ENCODE measurements around the gene CYP4F22. TPM values are rescaled to one million over a fixed set of nuclear protein-coding genes. Genes with fewer than 3 reads are reported as not detected.

Gene CYP4F22
- total and polyA plus RNA-seq, 2 of the 8 experiments (the other 6 are each of a cell fraction or from before 2014, with no cell fraction given) = not detected

DNA sequence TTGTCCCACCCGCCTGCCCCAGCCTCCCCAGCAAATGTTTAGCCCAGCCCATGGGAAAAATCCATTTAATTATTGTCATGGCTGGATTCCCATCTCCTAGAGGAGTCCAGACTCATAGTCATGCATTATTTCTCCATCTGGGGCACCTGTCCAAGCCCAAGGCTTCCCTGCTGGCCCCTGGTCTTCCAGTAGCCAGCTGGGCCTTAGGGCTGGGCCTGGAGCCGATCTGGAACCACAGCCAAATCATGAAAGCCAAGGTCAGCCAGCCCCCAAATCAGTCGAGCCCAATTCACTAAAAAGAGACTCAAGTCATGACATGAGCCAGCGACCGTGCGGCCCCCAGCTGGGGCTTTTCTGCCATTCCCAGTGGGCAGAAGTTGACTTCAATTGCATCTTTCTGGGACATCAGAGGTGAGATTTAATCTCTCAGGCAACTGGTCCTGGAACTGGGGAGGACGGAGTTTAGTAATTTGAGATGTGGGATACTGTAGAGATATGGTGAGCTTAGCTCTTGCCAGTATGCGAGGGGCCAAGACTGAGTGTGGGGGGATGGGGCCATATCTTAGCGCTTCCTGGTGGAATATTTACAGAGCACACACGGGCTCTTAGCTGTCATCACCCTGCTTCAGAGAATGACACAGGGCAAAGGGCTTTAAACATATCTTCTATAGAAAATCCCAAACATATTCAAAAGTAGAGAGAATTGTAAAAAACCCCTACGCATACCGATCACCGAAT lies 19.7 kb upstream of the CYP4F22 start (continued):
- TF ChIP-seq, protein P1, sequence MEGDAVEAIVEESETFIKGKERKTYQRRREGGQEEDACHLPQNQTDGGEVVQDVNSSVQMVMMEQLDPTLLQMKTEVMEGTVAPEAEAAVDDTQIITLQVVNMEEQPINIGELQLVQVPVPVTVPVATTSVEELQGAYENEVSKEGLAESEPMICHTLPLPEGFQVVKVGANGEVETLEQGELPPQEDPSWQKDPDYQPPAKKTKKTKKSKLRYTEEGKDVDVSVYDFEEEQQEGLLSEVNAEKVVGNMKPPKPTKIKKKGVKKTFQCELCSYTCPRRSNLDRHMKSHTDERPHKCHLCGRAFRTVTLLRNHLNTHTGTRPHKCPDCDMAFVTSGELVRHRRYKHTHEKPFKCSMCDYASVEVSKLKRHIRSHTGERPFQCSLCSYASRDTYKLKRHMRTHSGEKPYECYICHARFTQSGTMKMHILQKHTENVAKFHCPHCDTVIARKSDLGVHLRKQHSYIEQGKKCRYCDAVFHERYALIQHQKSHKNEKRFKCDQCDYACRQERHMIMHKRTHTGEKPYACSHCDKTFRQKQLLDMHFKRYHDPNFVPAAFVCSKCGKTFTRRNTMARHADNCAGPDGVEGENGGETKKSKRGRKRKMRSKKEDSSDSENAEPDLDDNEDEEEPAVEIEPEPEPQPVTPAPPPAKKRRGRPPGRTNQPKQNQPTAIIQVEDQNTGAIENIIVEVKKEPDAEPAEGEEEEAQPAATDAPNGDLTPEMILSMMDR (IDR thresholded peaks at IDR 0.05; ENCODE audit: control extremely low read depth in 1 of 3, insufficient read depth in 1 of 3, low read depth in 1 of 3, low read length in 3 of 3) = no peak
- TF ChIP-seq BRCA1 (IDR thresholded peaks at IDR 0.05; ENCODE audit: low read depth, low read length) = no peak
- no peak for TF ChIP-seq MAFK (IDR thresholded peaks at IDR 0.05; ENCODE audit: low read depth, low read length)
